NOMO-1 treated with DMSO at 0.1 percent for 48 hours (cell line): ENCODE data around the gene APP.

Experiments
- DNase-seq: peaks from one replicate; lab custom pipeline; 2025; ENCODE audit not compliant: unreplicated experiment; lab: John Stamatoyannopoulos, UW

Gene APP

GRCh38 chr21:25885880-25886279 lies 284.7 kb downstream of the APP start:
- DNase-seq: no peak

GRCh38 chr21:25885405-25885804 lies 285.2 kb downstream of the APP start:
- no peak for DNase-seq

GRCh38 chr21:25884311-25884710 lies 286.3 kb downstream of the APP start:
- DNase-seq: no peak

- DNase-seq: peak; percentile 31
Observed at GRCh38 chr21:25881524-25882376, 288.8 kb downstream of the APP start.

DNA sequence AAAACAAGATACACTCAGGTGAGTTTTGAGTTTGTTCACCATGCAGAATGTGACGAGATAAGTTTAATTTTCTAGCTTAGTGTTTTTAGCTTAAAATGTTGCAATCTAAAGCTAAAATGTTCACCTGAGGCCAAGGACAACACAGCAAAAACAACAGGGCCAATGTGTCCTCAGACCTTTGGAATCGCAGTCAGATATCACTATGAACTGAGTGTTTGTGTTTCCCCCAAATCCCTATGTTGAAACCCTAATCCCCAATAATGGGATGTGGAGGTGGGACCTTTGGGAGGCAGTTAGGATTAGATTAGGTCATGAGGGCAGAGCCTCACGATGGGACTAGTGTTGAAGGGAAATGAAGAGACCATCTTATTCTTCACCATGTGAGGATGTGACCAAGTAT lies 291.4 kb downstream of the APP start:
- DNase-seq: no peak

- DNase-seq: no peak
Observed at GRCh38 chr21:25878344-25878743, 292.2 kb downstream of the APP start.

GRCh38 chr21:25872271-25872670 lies 298.3 kb downstream of the APP start:
- DNase-seq: no peak

- no peak for DNase-seq
Observed at GRCh38 chr21:25871566-25871965, 299.0 kb downstream of the APP start.

DNA sequence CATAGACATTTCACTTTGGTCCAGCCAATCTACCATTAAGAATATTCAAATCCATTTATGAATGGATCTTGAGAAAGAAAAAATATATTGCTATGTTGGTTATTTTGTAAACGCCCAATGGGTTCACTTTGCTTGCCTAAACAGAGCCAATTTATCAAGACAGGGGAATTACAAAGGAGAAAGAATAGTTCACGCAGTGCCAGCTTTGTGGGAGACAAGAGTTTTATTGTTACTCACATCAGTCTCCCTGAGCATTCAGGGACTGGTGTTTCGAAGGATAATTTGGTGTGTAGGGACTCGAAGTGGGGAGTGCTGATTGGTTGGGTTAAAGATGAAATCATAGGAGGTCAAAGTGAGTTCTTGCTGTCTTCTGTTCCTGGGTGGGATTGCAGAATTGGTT lies 300.5 kb downstream of the APP start:
- DNase-seq: no peak

DNA sequence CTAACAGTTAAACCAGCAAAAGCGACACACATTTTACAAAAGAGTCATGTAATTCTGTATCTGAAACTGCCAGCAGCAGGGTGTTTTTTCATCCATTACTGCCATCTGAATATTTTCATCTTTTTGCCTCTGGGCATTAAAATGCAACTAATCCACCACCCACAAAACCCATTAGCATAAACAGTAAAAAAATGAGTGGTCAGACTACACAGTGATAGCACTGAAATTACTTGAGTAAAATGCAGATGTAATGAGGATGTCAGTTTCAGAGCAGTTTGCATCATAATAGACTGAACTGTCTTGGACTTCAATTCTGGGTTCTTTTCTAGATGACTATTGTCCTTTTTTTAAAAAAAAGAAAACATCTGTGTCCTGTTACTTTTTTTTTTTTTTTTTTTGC lies 303.5 kb downstream of the APP start:
- no peak for DNase-seq

DNA sequence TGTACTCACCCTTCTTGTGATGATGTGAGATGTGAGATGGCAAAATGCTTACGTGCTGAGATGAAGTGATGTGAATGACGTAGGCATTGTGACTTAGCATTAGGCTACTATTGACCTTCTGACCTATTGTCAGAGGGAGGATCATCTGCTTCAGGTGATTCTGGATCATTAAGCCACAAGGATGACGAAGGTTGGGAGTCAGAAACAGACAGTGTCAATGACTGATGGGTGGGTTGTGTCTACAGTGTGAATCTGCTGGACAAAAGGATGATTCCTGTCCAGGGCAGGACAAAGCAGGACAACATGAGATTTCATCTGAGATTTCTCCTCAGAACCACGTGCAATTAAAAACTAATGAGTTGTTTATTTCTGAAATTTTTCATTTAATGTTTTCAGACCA lies 306.8 kb downstream of the APP start:
- no peak for DNase-seq

DNA sequence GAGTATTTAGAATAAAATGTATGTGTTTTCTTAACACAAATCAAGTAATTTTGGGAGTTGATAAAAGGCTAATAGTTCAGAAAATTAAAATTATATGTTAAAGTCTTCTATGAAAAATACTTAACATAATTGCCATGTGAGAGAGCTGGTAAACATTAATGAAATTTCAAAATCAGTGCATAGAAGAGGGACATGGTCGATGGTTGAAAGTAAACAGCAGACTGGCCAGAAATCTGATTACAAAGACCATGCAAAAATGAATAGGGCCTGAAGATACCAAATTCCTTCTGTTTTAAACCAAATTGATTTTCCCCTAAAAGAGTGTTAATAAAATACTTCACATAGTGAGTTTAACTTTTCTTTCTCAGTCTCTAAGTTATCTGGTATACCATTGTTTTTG lies 307.5 kb downstream of the APP start:
- DNase-seq: no peak

DNA sequence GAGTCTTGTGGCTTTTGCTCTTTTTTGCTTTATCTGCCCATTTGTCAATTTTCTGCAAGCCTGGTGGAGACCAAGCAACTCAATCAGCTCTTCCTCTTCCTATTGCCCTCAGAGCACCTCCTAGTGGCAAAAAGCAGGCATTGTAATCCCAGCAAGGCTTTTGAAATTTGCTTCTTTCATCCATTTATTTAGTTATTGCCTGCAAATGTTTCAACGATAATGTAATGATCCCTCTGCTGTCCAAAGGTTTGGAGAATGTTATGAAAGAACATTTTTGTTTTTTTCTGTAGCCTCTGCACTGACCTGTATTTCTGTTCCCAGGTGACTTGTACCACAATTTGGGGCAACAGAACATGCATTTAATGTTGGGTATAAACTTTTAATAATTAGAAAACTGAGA lies 308.0 kb downstream of the APP start:
- DNase-seq: peak; percentile 16

DNA sequence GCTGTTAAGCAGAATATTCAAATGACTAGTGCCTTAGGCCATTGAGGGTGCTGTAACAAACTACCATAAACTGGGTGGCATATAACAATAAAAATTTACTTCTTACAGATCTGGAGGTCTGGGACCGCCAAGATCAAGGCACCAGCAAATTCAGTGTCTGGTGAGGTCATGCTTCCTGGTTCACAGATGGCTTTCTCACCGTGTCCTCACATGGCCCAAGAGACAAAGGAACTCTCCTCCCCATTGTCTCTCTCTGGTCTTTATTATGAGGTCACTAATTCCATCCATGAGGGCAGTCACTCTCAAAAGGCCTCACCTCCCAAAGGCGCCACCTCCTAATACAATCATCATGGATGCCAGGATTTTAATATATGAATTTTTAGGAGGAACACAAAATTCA lies 308.5 kb downstream of the APP start:
- no peak for DNase-seq

GRCh38 chr21:25859235-25859929 lies 311.2 kb downstream of the APP start:
- no peak for DNase-seq

DNA sequence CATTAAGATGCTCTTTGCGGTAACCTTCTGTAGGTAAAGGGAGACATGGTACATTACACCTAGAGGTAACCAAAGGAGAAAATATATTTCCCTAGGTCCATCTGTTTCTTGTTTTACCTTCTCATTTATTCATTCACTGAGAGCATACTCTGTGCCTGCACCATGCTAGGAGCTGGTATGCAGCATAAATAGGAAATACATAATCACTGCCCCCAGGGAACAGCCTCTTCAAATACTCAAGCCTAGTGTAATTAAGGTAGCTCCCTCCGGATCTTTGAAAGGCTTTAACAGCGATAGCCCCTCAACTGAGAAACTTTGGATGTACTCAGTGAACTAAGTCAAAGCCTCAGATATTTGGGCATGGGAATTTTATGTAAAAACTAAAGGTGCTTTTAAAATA lies 312.2 kb downstream of the APP start:
- no peak for DNase-seq

- no peak for DNase-seq
Observed at GRCh38 chr21:25857308-25858074, 313.1 kb downstream of the APP start.

- no peak for DNase-seq
Observed at GRCh38 chr21:25855576-25855975, 315.0 kb downstream of the APP start.

DNA sequence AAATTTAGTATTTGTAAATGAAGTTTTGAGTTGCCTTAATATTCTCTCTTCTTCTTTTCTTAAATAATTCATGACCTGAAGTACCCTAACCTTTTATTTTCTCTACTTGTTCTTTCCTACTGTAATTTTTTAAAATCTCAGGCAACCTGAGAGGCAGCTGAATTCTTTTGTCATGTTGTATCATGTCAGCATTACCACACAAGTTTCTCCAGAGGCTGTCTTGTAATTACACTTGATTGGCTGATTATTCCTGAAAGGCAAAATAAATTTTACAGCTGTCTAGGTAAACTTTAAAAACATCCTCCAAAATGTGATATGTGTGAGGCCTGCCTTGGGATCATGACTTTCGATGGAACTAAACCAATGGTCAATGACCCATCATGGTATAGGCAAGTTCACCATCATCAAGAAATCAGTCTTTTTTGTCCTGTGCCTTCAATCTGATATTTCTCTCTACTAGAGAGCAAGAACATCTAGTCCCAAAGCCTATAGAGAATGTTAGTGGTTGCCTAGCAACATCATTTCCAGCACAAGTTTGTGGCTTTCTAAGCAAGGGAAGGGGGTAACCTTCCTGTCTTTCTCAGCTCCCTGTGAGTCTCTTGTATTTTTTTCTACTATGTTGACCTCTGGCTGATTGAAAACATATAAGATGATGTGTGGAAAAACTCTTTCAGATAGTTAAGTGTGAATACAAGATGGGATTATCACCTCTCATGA lies 320.3 kb downstream of the APP start:
- DNase-seq: no peak

GRCh38 chr21:25848309-25848708 lies 322.3 kb downstream of the APP start:
- no peak for DNase-seq

- no peak for DNase-seq
Observed at GRCh38 chr21:25845729-25846256, 324.8 kb downstream of the APP start.
